Right kidney (tissue), 1 donor: ENCODE measurements around the gene NKG7.

Source experiments
- DNase-seq: peaks from one replicate; pipeline ENCODE4 v3.0.0-alpha.2; 2016

NKG7 gene

DNA sequence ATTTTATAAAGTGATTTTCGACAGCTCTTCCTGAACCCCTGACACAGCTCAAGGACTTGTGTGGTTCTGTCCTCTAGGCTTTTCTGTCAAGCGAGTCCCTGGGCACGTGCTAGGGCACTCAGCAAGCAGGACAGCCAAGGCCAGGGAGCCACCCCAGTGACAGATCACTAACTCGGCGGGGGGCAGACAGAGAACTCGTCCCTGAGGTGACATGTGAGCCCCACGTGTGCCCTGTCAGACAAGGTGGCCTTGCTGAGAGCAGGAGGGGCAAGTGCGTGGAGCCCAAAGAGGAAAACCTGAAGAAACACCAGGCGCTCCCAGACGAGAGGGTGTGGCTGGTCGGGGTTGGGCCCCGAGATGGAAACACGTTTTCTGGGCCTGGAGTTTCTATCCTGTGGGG lies 11.2 kb downstream of the NKG7 start:
- DNase-seq, result no peak

DNA sequence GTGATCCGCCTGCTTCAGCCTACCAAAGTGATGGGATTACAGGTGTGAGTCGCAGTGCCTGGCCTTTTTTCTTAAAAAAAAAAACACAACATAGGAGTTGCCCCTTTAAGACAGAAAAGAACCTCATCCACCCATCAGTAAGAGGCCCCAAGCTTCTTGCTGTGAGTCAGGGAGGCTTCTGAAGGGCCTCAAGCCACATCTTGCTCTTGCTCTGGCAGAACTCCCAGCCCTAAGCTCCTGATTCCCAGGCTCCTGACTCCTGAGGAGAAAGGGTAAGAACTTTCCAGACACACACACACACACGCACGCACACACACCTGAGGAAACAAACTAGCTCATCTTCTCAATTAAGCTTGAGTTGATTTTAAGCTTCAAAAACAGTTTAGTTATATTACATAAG lies 13.2 kb downstream of the NKG7 start:
- no peak for DNase-seq

DNA sequence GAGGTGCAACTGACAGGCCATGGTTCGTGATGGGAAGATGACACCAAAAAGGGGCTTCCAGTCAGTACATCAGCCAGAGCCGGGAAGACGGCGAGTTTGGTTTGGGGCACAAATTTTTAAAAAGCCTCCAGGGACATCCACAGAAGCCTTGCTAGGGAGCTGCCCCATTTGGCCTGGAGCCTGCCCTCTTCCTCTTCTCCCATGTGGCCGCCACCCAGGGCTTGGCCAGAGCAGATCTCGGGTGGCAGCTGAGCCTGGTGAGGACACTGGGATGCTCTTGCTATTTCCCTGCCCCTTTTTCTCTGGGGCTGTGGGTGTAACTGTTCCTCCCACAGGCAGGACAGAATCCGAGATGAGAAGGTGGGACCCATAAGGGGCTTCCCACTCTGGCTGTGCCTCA lies 14.5 kb downstream of the NKG7 start:
- DNase-seq, result no peak

DNA sequence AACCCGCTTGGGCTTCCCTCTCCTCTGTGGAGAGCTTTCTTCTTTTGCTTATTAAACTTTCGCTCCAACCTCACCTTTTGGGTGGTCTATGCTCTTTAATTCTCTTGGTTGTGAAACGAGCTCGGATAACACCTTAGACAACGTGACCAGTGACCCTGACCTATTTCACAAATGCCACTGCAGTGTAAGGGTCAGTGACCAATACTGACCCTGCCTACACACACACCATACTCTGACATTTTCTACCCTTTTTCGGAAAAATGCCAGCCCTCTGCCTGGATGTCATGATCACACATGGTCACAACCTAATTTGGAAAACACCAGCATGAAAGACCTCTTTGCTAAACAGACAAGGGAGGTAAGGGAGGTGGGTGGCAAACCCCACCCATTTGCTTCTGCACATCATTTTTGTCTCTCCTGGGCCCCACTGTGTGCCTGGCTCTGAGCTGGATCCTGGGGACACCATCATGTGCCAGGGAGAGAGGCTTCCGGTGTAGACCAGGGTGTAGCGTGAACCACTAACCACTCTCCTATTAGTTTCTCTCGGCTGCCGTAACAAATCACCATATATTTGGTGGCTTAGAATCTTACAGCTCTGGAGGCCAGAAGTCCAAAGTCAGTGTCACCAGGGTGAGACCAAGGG lies 16.2 kb downstream of the NKG7 start:
- no peak for DNase-seq

DNA sequence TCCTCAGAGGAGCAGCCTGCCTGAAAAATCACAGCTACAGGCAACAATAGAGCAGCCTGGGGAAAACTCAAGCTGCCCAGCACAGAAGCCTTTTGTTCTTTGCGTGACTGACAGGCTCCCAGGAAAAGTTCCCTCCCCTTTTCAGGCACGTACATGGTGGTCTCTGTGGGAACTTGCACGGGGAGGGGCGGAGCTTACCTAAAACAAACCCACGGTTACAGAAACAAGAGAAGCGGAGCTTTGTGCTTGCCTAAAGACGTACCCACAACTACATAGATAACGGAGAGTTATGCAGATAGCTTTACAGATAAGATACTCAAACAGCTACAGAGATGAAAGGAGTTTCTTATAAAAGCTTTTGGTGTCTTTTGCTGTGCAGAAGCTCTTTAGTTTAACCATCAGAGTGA lies 17.7 kb downstream of the NKG7 start:
- no peak for DNase-seq

DNA sequence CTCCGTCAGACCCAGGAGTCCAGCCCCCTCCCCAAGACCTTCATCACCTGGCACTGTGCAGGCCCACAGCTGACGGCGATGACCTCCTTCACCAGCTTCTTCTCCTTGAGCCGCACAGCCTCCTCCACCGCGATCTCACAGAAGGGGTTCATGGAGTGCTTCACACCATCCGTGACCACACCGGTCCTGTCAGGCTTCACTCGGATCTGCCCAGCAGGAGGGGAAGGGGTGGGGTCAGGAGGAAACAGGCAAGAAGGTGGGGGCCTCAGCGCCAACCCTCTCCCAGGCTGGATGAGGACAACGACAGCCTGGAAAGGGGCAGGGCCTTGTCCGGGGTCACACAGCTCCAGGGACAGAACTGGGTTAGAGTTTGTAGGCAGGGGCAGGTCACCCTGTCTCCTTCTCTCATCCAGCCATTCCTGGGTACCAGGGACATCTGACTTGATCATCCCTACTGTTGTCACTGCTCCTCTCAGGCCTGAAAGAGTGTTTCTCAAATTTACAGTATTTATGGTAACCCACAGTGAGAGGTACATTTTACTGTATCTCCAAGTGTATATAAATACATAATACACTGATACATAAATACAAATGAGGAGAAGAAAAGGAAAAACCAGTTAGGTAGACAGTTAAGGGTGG lies 18.2 kb downstream of the NKG7 start:
- DNase-seq, result peak; percentile 37

DNA sequence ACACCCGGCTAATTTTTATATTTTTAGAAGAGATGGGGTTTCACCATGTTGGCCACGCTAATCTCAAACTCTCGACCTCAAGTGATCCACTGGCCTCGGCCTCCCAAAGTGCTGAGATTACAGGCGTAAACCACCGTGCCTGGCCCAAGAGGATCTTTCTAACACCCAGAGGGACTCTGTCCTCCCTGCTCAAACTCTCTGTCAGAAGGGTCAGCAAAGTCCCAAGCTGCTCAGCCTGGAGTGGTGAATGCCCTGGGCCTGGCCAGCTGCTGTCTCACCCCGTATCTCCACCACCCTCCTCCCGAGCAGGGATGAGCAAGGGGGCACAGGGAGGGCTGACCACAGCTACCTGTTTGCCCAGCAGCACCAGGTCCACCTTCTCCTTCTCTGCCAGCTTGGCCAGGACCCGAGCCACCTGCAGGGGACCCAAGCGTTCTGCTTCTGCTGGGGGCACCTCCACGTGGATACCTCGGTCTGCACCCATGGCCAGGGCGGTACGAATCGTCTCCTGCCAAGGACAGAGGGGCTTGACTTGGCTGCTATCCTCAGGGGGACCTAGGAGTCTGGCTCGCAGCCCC lies 19.6 kb downstream of the NKG7 start:
- no peak for DNase-seq

DNA sequence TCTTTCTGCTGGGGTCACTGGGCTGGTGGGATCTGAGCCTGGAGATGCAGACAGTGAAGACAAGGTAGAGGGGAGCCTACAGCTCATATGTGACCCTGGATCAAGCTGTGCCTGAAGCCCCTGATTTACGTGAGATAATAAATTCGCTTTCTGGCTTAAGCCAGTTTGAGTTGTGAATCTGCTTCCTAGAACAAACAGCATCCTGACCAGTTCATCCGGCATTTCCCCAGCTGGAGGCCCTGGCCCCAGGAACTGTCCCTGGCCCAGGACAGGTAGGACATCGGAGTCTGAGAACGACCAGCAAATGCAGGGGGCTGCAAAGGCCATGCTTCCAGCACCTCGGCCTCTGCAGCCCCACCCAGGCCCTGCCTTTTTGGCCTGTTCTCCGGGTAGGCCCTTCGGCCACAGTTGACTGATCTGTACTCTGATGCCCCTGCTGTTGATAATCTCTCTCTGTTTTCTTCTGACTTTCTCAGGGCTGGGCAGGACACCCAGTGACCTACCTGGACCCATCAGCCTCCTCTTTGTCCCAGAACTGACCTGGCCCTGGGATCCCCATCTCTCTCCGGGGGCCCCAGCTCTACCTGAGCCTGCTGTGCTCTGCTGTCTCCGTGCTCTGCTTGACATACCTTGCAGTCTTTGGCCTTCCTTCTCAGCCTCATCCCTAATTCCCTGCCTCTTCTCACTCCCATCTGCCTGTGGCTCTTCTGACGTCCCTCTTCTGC lies 21.0 kb downstream of the NKG7 start:
- DNase-seq, result no peak

DNA sequence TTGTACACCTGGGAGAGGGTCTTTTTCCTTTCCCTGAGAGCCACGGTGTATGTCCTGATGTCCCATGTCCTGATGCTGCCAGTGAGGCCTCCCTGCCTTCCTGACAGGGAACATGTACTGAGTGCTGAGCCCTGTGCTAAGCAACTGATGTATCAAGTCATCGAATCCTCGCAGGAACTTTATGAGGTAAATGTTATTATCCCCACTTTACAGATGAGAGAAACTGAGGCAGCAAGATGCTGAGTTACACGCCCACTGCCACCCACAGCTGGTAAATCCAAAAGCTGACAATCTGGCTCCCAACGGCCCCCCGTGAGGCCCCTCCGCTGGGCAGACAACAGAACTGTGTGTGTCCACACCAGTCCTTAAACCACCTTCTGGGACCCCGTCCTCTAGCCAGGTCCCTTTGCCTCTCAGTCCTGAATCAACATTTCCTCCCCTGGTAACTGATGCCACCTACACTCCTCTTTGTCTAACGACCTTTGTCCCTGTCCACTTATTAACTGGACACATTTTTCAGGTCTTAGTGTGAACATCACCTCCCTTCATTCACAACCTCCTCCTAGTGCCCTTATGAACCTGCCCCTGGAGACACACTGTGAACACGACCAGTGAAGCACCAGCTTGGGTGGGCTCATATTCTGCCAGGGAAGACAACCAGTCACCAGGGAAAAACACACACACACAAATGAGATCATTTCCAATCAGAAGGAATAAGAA lies 25.1 kb downstream of the NKG7 start:
- no peak for DNase-seq

DNA sequence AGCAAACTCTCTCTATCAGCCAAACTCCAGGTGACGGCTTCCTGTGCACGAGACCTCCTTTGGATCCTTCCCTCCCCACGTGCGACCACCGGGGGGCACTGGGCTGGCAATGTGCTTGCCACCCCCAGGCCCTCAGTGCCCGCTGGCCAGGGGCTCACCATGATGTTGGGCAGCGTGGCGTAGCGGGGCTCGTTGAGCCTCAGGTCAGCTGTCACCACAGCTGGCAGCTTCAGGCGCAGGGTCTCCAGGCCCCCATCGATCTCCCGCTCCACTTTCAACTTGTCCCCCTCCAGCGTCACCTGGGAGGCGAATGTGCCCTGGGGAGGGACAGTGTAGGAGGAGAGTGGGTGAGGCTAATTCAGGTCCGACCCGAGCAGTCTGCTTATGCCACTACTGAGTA lies 25.7 kb downstream of the NKG7 start:
- no peak for DNase-seq

DNA sequence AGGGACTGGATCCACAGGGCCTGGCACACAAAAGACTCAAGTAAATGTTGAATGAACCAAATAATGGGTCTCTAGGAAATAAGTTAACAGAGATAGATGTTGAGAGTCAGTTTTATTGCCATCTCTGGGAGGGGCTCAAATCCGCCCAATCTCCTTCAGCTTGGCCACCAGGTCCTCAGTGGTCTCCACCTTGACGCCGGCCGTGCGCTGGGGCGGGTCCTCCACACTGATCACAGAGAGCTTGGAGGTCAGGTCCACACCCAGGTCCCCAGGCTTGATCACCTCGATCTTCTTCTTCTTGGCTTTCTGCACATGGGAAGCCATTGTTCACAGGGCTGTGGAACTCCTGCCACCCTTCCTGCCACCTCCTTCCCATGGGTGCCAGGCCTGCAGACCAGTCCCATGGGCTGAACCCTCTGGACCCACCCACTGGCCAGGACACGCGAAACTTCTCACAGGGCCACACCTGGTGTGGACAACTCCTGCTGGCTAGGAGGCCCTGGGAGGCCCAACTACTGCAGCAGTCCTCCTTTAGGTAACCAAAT lies 27.3 kb downstream of the NKG7 start:
- DNase-seq, result no peak

DNA sequence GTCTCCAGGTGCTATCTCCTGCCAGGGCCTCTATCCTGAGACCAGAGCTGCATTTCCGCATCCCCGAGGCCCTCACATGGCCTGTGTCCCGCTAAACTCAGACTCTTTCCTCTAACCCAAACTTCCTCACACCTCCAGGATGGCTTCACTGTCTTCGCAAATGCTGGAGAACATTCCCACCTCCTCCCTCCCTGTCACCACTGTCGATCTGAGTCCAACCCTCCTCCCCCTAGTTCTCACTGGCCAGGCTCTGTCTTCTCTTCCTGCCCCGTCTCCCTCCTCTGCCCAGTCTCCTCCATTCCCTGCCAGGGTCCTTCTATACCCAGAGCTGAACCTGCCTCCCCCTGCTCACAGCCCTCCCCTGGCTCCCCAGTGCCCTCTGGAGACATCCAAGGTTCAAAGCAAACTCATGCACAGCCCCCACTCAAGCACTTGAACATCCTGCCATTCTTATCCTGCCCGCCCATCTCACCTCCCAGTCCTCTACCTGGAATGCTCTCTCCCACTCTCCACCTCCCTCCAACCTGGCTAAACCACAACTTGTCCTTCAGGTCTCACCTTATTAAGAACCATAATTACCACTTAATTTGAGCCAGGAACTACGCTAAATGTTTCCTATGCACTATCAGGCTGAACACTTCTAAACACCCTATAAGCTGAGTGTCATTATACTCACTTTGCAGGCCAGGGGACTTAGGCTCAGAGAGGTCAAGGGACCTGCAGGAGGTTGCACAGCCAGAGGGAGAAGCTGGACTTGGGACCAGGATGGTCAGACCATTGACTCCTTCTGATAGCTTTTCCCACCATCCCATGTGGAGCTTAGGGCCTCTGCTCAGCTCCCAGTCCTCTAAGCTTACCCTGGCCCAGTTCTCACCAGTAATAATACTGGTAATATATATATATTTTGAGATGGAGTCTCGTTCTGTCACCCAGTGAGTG lies 29.6 kb downstream of the NKG7 start:
- DNase-seq, result no peak

DNA sequence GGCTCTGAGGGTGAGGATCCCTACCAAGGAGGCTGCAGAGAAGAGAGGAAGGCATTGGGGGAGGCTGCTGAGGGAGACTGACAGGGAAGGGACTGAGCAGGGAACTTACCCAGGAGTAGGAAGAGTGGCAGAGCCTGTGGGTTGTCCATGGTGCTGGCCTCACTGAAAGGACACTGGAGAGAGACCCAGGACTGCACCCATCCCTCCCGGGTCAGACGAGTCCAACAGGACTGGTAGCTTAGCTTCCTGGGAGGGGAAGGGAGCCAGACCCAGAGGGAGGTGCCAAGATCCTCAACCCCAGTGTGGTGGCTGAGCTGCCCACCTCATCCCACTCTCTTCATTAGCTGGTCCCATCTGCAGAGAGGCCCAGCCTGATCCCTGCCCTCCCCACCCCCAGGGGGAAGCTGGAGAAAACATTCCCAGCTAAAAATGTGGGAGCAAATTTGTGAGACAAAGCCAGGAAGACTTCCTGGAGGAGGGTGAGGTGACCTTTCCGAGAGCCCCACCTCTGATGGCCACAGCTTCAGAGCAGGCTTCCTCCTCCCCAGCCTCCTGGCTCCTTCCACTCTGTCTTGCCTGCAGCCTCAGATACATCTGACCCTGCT lies 30.4 kb downstream of the NKG7 start, which contains the start of gene VSIG10L:
VSIG10L (minus strand) TSS at position 164 of the 605 bp plus-strand sequence; CDS start at position 149, 15 bp downstream.
- no peak for DNase-seq

DNA sequence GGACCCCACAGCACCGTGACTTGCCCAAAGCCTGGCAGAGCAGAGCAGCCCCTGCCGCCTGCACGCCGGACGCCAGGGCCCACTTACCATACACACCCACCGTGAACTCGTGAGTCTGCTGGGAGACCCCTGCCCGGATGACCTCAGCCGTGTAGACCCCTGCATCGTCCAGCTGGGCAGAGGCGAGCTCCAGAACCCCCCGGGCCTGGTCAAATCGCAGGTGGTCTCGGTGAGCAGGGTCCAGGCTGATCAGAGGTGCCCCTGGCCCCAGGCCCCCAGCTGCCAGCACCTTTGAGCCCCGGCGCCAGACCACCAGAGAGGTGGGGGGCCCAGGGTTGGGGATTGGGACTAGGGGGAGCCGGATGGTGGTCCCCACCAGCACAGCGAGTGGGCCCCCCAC lies 31.4 kb downstream of the NKG7 start:
- no peak for DNase-seq

DNA sequence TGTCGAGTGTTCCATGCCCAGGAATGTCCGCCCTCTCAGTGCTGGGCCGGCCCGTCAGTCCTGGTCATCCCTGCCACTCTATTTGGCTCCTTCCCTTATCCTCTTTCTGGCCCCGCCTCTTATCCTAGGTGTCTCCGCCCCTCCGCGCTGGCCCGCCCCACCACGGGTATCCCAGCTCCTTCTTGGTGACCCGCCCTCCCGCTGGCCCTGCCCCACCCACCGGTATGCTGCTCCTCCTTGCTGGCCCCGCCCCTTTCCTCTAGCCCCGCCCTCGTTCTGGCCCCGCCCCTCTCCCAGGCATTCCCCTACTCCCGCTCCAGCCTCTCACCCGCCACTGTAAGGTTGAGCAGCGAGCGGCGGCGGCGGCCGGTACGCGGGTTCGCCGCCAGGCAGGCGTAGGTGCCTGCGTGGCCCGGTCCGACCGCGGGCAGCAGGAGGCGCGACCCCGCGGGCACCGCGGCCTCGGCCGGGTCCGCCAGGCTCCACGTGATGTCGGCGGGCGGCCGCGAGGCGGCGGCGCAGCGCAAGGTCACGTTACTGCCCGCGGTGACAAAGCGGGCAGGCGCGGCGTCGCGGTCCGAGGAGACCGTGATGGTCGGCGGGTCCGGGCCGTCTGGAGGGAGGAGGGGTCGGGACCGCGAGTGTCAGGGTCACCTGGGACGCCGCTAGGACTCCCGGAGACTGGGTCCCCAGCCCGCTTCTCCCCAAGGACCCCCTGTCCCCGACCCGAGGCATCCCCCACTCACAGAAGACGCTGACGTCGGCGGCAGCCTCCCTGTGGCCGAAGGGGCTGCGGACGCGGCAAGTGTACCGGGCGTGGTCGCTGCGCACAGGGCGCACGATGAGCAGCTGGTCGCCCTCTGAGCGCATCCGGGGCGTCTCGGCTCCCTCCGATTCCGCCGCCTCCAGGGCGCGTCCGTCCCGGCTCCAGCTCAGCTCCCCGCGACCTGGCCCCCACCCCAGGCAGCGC lies 32.5 kb downstream of the NKG7 start:
- peak; percentile 68 for DNase-seq

DNA sequence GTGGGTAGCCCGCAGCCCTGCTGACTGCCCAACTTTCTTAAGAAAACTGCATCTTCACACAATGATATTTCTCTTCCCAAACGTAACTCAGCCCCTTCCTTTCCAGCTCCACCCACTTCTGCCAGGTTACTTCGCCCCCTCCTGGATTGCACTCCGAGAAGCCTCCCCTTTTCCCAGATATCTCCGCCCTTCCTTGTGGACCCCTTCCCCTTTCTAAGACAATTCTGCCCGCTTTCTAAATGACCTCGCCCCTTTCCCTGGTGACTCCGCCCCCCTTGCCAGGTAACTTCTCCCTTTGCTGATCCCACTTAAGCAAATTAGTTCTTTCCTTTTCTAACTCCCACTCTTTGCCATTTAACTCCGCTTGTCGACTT lies 33.2 kb downstream of the NKG7 start:
- DNase-seq, result peak; percentile 76

DNA sequence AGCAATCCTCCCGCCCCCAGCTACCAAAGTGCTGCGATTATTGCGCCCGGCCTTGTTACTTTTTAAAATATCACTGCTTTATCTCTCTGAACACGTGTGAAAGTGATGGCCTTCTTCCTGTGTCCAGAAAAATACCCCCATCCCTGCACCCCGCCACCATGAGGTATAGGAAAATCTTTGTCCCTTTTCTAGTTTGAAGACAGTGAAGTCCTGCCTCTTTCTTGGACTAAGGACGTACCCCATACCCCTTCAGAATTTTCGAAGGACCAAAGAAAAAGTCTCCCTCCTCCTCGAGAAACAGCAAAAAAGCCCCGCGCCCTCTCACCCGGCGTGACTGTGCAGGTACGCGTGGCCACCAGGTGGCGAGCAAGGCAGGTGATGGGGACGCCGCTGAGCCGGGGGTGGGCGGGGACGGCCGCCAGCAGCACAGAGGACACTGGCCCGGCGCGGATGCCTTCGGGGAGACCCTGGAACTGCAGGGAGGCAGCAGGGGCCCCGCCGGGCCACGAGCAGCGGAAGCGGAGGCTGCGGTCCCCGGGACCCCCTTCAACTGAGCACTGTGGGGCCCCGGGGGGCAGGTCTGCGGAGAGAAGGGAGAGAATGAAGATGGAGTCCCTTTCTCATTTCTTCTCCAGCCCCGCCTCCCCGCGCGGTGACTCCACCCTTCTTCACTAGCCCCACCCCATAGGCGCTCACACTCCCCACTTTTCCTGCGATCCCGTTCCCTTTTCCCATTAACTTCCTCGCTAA lies 33.7 kb downstream of the NKG7 start:
- peak; percentile 98 for DNase-seq

DNA sequence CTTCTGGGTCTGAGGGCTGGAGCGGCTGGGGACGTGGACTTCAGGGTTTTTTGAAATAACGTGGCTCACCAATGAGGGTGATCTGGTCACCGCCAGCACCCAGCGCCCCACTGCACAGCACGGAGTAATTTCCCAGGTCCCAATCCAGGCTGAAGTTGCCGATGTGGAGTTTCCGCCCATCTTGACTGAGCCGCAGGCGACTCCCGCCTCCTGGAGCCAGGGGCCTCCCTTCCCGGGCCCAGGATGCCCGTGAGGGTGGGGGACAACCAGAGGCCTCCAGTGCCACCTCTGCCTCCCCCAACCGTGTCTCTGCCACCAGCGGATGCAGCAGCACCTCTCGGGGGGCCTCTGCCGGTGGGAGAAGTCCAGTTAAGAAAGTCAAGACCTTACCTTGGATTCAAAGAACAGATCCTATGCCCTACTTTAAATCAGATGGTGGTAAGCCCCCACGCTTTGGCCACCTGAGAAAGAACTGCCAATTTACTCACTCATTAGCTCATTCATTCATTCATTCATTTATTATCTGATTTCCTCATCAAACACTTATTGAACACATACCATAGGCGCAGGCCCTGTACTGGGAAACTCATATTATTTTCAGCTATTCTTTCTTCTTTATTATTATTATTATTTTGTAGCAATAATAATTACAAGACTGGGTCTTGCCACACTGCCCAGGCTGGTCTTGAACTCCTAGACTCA lies 34.4 kb downstream of the NKG7 start:
- no peak for DNase-seq
